Measurements from ENCODE around the gene INSM2. TPM values are rescaled to one million over a fixed set of nuclear protein-coding genes. Genes with fewer than 3 reads are reported as not detected.

Gene INSM2
- total and polyA plus RNA-seq, 2 of the 4 experiments (the other 2 are of a cell fraction) = not detected

- WGBS, 2 experiments (ENCODE audit: extremely low coverage in 2 of 2, insufficient read length in 1 of 2) = no CpG with 5 or more reads among the region's 1 CpG
- H4K5ac ChIP-seq (ENCODE audit: low read depth, low read length) = no peak overlapping the region
- no peaks in the 10 kb centered on the region for H3K9me1 ChIP-seq (ENCODE audit: insufficient read depth, low read length)
- no peak overlapping the region for H3K18ac ChIP-seq (ENCODE audit: low read depth, low read length)
- in situ Hi-C loops (cut with MboI; ENCODE audit: low sequenced_read_pairs) = no loop called here
- H2BK20ac ChIP-seq (ENCODE audit: low read depth, low read length) = no peak overlapping the region
- H3K36me3 ChIP-seq (ENCODE audit: control insufficient read depth, insufficient read depth, low read length) = no peaks in the 10 kb centered on the region
- no peak overlapping the region for H2BK15ac ChIP-seq (ENCODE audit: low read depth, low read length)
- H3K9ac ChIP-seq (ENCODE audit: low read depth, low read length) = no peak overlapping the region
- no peak overlapping the region for H2BK5ac ChIP-seq (ENCODE audit: low read depth, low read length, poor library complexity, severe bottlenecking)
- H4K91ac ChIP-seq (ENCODE audit: insufficient read depth, low read depth, low read length) = no peak overlapping the region
- H4K8ac ChIP-seq (ENCODE audit: low read depth in 2 of 2, low read length in 2 of 2) = no peak overlapping the region
- H3K4me3 ChIP-seq (ENCODE audit: insufficient read depth, low read depth, low read length) = no peak overlapping the region
- no peaks in the 10 kb centered on the region for H3K4me1 ChIP-seq (ENCODE audit: control insufficient read depth, insufficient read depth, low read length)
- no peak overlapping the region for H3K4ac ChIP-seq (ENCODE audit: low read depth, low read length)
- CTCF ChIA-PET = no interaction called here
- intact Hi-C loops (cut with micrococcal nuclease) = no loop called here
- H3K23ac ChIP-seq (ENCODE audit: low read depth, low read length) = no peak overlapping the region
- no peaks in the 10 kb centered on the region for H3K79me1 ChIP-seq (ENCODE audit: low read depth in 1 of 2, low read length in 2 of 2)
- no peaks in the 10 kb centered on the region for H4K20me1 ChIP-seq (ENCODE audit: insufficient read depth, low read length)
- H3K4me2 ChIP-seq (ENCODE audit: low read depth, low read length) = no peak overlapping the region
- H3K14ac ChIP-seq (replicated peaks; ENCODE audit: low read depth, low read length) = no peak overlapping the region
- no peak overlapping the region for H2AK5ac ChIP-seq (ENCODE audit: low read depth, low read length)
- DNase-seq (no peak), ATAC-seq (ENCODE audit: low read depth) (no peak)
- BruUV-seq (replicated peaks) = no TSS peak
- H3K27ac ChIP-seq (ENCODE audit: insufficient read depth, low read length) = no peak overlapping the region
- TF ChIP-seq CHD1 (IDR thresholded peaks at IDR 0.05; ENCODE audit: low read depth, low read length) = no peak
- TF ChIP-seq MAZ (IDR thresholded peaks at IDR 0.05; ENCODE audit: borderline replicate concordance, low read depth, low read length) = no peak
- TF ChIP-seq RAD21 (IDR thresholded peaks at IDR 0.05; ENCODE audit: low read length) = no peak
- no peak for TF ChIP-seq RCOR1 (IDR thresholded peaks at IDR 0.05; ENCODE audit: insufficient replicate concordance, low read length)
- no peak for TF ChIP-seq CTCF (conservative IDR thresholded peaks at IDR 0.05; ENCODE audit: low read depth, low read length)
- TF ChIP-seq MXI1 (IDR thresholded peaks at IDR 0.05; ENCODE audit: borderline replicate concordance, low read depth, low read length) = no peak
- TF ChIP-seq CEBPB (IDR thresholded peaks at IDR 0.05; ENCODE audit: low read depth, low read length) = no peak
- TF ChIP-seq NFE2L2 (IDR thresholded peaks at IDR 0.05; ENCODE audit: low read depth, low read length) = no peak
- no peak for TF ChIP-seq SMC3 (IDR thresholded peaks at IDR 0.05; ENCODE audit: low read depth, low read length)
- TF ChIP-seq, protein P1, sequence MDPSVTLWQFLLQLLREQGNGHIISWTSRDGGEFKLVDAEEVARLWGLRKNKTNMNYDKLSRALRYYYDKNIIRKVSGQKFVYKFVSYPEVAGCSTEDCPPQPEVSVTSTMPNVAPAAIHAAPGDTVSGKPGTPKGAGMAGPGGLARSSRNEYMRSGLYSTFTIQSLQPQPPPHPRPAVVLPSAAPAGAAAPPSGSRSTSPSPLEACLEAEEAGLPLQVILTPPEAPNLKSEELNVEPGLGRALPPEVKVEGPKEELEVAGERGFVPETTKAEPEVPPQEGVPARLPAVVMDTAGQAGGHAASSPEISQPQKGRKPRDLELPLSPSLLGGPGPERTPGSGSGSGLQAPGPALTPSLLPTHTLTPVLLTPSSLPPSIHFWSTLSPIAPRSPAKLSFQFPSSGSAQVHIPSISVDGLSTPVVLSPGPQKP (IDR thresholded peaks at IDR 0.05; ENCODE audit: borderline replicate concordance, low read depth, low read length) = no peak
- no peak for TF ChIP-seq POLR2A (IDR thresholded peaks at IDR 0.05; ENCODE audit: low read depth, low read length)
- TF ChIP-seq, protein P2, sequence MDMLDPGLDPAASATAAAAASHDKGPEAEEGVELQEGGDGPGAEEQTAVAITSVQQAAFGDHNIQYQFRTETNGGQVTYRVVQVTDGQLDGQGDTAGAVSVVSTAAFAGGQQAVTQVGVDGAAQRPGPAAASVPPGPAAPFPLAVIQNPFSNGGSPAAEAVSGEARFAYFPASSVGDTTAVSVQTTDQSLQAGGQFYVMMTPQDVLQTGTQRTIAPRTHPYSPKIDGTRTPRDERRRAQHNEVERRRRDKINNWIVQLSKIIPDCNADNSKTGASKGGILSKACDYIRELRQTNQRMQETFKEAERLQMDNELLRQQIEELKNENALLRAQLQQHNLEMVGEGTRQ (IDR thresholded peaks at IDR 0.05; ENCODE audit: low read depth, low read length) = no peak
- TF ChIP-seq MAFK (IDR thresholded peaks at IDR 0.05; ENCODE audit: low read depth, low read length) = no peak
- H3K56ac ChIP-seq (ENCODE audit: extremely low read depth, insufficient read depth, low read length) = no peak overlapping the region
- no peak overlapping the region for H2BK120ac ChIP-seq (ENCODE audit: low read depth, low read length)
- POLR2A ChIA-PET (ENCODE audit: unreplicated experiment) = no interaction called here
- H3K9me3 ChIP-seq (ENCODE audit: control insufficient read depth, insufficient read depth, low read length) = no peaks in the 10 kb centered on the region
- H2AFZ ChIP-seq (replicated peaks; ENCODE audit: low read length, poor library complexity) = no peak overlapping the region
- peaks cover 2% of the 10 kb centered on the region for H3K27me3 ChIP-seq (ENCODE audit: control insufficient read depth, insufficient read depth, low read length)
- dilution Hi-C loops (cut with HindIII; ENCODE audit: low sequenced_read_pairs, unreplicated experiment) = no loop called here
- H2AK9ac ChIP-seq (replicated peaks; ENCODE audit: low read depth, low read length, poor library complexity) = no peak overlapping the region
Measured at GRCh38 chr14:35515916-35516315, 18.0 kb upstream of the INSM2 start.
